ENCODE measurements around the gene GAB3.

GRCh38 chrX:154720067-154720466 is 30.8 kb downstream of the GAB3 start:
- TF ChIP-seq, protein P1, sequence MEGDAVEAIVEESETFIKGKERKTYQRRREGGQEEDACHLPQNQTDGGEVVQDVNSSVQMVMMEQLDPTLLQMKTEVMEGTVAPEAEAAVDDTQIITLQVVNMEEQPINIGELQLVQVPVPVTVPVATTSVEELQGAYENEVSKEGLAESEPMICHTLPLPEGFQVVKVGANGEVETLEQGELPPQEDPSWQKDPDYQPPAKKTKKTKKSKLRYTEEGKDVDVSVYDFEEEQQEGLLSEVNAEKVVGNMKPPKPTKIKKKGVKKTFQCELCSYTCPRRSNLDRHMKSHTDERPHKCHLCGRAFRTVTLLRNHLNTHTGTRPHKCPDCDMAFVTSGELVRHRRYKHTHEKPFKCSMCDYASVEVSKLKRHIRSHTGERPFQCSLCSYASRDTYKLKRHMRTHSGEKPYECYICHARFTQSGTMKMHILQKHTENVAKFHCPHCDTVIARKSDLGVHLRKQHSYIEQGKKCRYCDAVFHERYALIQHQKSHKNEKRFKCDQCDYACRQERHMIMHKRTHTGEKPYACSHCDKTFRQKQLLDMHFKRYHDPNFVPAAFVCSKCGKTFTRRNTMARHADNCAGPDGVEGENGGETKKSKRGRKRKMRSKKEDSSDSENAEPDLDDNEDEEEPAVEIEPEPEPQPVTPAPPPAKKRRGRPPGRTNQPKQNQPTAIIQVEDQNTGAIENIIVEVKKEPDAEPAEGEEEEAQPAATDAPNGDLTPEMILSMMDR (IDR thresholded peaks at IDR 0.05): no peak
- no peak for TF ChIP-seq RAD21 (IDR thresholded peaks at IDR 0.05; ENCODE audit: low read length)
- TF ChIP-seq MXI1 (IDR thresholded peaks at IDR 0.05; ENCODE audit: low read depth, low read length): no peak
- no peak for TF ChIP-seq TCF12 (IDR thresholded peaks at IDR 0.05)
- TF ChIP-seq RFX5 (IDR thresholded peaks at IDR 0.05; ENCODE audit: low read length): no peak
- TF ChIP-seq, protein P2, sequence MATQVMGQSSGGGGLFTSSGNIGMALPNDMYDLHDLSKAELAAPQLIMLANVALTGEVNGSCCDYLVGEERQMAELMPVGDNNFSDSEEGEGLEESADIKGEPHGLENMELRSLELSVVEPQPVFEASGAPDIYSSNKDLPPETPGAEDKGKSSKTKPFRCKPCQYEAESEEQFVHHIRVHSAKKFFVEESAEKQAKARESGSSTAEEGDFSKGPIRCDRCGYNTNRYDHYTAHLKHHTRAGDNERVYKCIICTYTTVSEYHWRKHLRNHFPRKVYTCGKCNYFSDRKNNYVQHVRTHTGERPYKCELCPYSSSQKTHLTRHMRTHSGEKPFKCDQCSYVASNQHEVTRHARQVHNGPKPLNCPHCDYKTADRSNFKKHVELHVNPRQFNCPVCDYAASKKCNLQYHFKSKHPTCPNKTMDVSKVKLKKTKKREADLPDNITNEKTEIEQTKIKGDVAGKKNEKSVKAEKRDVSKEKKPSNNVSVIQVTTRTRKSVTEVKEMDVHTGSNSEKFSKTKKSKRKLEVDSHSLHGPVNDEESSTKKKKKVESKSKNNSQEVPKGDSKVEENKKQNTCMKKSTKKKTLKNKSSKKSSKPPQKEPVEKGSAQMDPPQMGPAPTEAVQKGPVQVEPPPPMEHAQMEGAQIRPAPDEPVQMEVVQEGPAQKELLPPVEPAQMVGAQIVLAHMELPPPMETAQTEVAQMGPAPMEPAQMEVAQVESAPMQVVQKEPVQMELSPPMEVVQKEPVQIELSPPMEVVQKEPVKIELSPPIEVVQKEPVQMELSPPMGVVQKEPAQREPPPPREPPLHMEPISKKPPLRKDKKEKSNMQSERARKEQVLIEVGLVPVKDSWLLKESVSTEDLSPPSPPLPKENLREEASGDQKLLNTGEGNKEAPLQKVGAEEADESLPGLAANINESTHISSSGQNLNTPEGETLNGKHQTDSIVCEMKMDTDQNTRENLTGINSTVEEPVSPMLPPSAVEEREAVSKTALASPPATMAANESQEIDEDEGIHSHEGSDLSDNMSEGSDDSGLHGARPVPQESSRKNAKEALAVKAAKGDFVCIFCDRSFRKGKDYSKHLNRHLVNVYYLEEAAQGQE (IDR thresholded peaks at IDR 0.05; ENCODE audit: low read depth, low read length): no peak
- no peak for TF ChIP-seq CHD2 (IDR thresholded peaks at IDR 0.05; ENCODE audit: low read length, partially characterized antibody)
- no peak for TF ChIP-seq USF1 (IDR thresholded peaks at IDR 0.05; ENCODE audit: borderline replicate concordance, low read depth)
- TF ChIP-seq EP300 (IDR thresholded peaks at IDR 0.05; ENCODE audit: borderline replicate concordance in 1 of 2, low read depth in 1 of 2, low read length in 1 of 2): no peak
- TF ChIP-seq EZH2phosphoT487 (IDR thresholded peaks at IDR 0.05; ENCODE audit: borderline replicate concordance, low read depth): no peak
- TF ChIP-seq POLR2AphosphoS5 (IDR thresholded peaks at IDR 0.05; ENCODE audit: low read depth, low read length): no peak

Data from SK-N-SH (cell line).